ENCODE results near the gene ABHD14A. TPM values are rescaled to one million over a fixed set of nuclear protein-coding genes. Genes with fewer than 3 reads are reported as not detected.
A peak's percentile ranks its signal among the peaks of the same experiment; 100 is the strongest.

The ABHD14A gene
- total RNA-seq, 1 donor, result 18.8 TPM

DNA sequence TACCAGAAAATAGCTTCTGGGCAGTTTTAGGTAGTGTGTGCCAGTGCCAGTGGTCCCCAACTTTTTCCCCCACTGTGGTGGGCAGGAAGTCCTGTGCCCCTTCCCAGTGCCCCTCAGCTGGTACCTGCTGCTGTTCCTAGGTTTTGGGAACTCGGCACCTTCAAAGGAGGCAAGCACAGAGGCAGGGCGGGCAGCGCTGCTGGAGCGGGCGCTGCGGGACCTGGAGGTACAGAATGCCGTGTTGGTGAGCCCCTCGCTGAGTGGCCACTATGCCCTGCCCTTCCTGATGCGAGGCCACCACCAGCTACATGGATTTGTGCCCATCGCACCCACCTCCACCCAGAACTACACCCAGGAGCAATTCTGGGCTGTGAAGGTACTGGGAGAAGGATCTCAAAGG is 5.4 kb downstream of the ABHD14A start:
- Histone ChIP-seq H2AFZ (ENCODE audit: low read length) (no peak overlapping the region), H3K27me3 (ENCODE audit: insufficient read depth, low read length) (no peaks in the 10 kb centered on the region), H3K4me3 (ENCODE audit: insufficient read depth, low read length) (no peak overlapping the region), H3K79me2 (ENCODE audit: insufficient read depth, low read length) (peaks cover 24% of the 10 kb centered on the region), H3K36me3 (ENCODE audit: insufficient read depth, low read length) (no peaks in the 10 kb centered on the region), H3K4me2 (ENCODE audit: insufficient read depth, low read length) (no peak overlapping the region), H3K4me1 (ENCODE audit: insufficient read depth, low read length) (peaks cover 28% of the 10 kb centered on the region), H4K20me1 (ENCODE audit: insufficient read depth, low read length) (peaks cover 9% of the 10 kb centered on the region), H3K9me3 (ENCODE audit: low read depth, low read length) (no peaks in the 10 kb centered on the region), H3K27ac (ENCODE audit: low read depth, low read length) (no peak overlapping the region)
- DNase-seq (ENCODE audit: insufficient read length, low spot score, missing footprints), result no peak
- TF ChIP-seq, protein P1, sequence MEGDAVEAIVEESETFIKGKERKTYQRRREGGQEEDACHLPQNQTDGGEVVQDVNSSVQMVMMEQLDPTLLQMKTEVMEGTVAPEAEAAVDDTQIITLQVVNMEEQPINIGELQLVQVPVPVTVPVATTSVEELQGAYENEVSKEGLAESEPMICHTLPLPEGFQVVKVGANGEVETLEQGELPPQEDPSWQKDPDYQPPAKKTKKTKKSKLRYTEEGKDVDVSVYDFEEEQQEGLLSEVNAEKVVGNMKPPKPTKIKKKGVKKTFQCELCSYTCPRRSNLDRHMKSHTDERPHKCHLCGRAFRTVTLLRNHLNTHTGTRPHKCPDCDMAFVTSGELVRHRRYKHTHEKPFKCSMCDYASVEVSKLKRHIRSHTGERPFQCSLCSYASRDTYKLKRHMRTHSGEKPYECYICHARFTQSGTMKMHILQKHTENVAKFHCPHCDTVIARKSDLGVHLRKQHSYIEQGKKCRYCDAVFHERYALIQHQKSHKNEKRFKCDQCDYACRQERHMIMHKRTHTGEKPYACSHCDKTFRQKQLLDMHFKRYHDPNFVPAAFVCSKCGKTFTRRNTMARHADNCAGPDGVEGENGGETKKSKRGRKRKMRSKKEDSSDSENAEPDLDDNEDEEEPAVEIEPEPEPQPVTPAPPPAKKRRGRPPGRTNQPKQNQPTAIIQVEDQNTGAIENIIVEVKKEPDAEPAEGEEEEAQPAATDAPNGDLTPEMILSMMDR (IDR thresholded peaks at IDR 0.05; ENCODE audit: extremely low read depth, low read depth, low read length), result no peak

- peak overlapping the region; percentile 85 for H3K27ac ChIP-seq (ENCODE audit: low read depth, low read length)
- peak; percentile 93 for DNase-seq (ENCODE audit: insufficient read length, low spot score, missing footprints)
- H3K9me3 ChIP-seq (ENCODE audit: low read depth, low read length), result no peaks in the 10 kb centered on the region
- H3K27me3 ChIP-seq (ENCODE audit: insufficient read depth, low read length), result no peaks in the 10 kb centered on the region
- H3K36me3 ChIP-seq (ENCODE audit: insufficient read depth, low read length), result no peaks in the 10 kb centered on the region
- peaks cover 24% of the 10 kb centered on the region for H3K79me2 ChIP-seq (ENCODE audit: insufficient read depth, low read length)
- peaks cover 22% of the 10 kb centered on the region for H3K4me1 ChIP-seq (ENCODE audit: insufficient read depth, low read length)
- H4K20me1 ChIP-seq (ENCODE audit: insufficient read depth, low read length), result peaks cover 6% of the 10 kb centered on the region
- TF ChIP-seq, protein P1 (IDR thresholded peaks at IDR 0.05; ENCODE audit: extremely low read depth, low read depth, low read length), result peak; percentile 57
- H3K4me3 ChIP-seq (ENCODE audit: insufficient read depth, low read length), result peak overlapping the region; percentile 74
- H2AFZ ChIP-seq (ENCODE audit: low read length), result peak overlapping the region; percentile 95
- peak overlapping the region; percentile 99 for H3K4me2 ChIP-seq (ENCODE audit: insufficient read depth, low read length)
Observed at GRCh38 chr3:51982352-51982837, 7.5 kb downstream of the ABHD14A start.

- no peaks in the 10 kb centered on the region for H3K9me3 ChIP-seq (ENCODE audit: low read depth, low read length)
- peaks cover 24% of the 10 kb centered on the region for H3K79me2 ChIP-seq (ENCODE audit: insufficient read depth, low read length)
- H3K4me3 ChIP-seq (ENCODE audit: insufficient read depth, low read length), result peak within 1 kb of the TSS; percentile 74
- TF ChIP-seq, protein P1 (IDR thresholded peaks at IDR 0.05; ENCODE audit: extremely low read depth, low read depth, low read length), result no peak
- peak within 1 kb of the TSS; percentile 85 for H3K27ac ChIP-seq (ENCODE audit: low read depth, low read length)
- H3K4me2 ChIP-seq (ENCODE audit: insufficient read depth, low read length), result peak within 1 kb of the TSS; percentile 99
- H3K27me3 ChIP-seq (ENCODE audit: insufficient read depth, low read length), result no peaks in the 10 kb centered on the region
- H2AFZ ChIP-seq (ENCODE audit: low read length), result peak within 1 kb of the TSS; percentile 95
- H4K20me1 ChIP-seq (ENCODE audit: insufficient read depth, low read length), result peaks cover 6% of the 10 kb centered on the region
- H3K36me3 ChIP-seq (ENCODE audit: insufficient read depth, low read length), result no peaks in the 10 kb centered on the region
- DNase-seq (ENCODE audit: insufficient read length, low spot score, missing footprints), result peak; percentile 100
- peaks cover 22% of the 10 kb centered on the region for H3K4me1 ChIP-seq (ENCODE audit: insufficient read depth, low read length)
Observed at GRCh38 chr3:51982838-51983577, 8.1 kb downstream of the ABHD14A start, which contains the start of gene ACY1. ACY1 (plus strand) TSS chr3:51983535; CDS start chr3:51984065, 530 bp downstream.

DNA sequence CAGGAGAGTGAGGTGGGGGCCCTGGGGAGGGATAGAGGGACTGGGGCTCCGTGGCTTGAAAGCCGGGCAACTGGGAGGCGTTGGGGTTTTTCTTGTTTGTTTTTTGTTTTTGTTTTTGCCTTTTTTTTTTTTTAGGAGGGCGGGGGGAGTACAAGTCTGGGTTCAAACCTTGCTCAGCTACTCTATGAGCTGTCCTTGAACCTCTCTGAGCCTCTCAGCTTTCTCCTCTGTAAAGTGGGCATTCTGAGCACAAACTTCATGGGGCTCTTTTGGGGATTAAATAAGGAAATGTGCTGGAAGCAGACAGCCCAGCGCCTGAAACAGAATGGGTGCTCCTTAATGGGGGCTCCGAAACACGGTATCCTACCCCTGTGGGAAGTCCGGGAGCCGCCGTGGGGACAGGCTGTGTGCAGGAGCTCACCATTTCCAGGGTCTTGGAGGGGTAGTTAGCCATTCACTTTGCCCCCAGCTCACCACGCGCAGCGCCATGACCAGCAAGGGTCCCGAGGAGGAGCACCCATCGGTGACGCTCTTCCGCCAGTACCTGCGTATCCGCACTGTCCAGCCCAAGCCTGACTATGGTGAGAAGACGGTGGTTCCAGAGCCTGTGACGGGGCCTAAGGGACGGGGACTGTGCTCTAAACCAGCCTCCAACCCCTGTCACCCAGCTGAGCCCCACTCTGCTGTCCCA is 8.9 kb downstream of the ABHD14A start:
- peak overlapping the region; percentile 95 for H2AFZ ChIP-seq (ENCODE audit: low read length)
- H3K79me2 ChIP-seq (ENCODE audit: insufficient read depth, low read length), result peaks cover 24% of the 10 kb centered on the region
- H3K27ac ChIP-seq (ENCODE audit: low read depth, low read length), result peak overlapping the region; percentile 85
- H4K20me1 ChIP-seq (ENCODE audit: insufficient read depth, low read length), result peaks cover 6% of the 10 kb centered on the region
- peak overlapping the region; percentile 74 for H3K4me3 ChIP-seq (ENCODE audit: insufficient read depth, low read length)
- H3K9me3 ChIP-seq (ENCODE audit: low read depth, low read length), result no peaks in the 10 kb centered on the region
- no peaks in the 10 kb centered on the region for H3K27me3 ChIP-seq (ENCODE audit: insufficient read depth, low read length)
- TF ChIP-seq, protein P1 (IDR thresholded peaks at IDR 0.05; ENCODE audit: extremely low read depth, low read depth, low read length), result no peak
- H3K4me2 ChIP-seq (ENCODE audit: insufficient read depth, low read length), result peak overlapping the region; percentile 99
- no peaks in the 10 kb centered on the region for H3K36me3 ChIP-seq (ENCODE audit: insufficient read depth, low read length)
- peaks cover 22% of the 10 kb centered on the region for H3K4me1 ChIP-seq (ENCODE audit: insufficient read depth, low read length)
- DNase-seq (ENCODE audit: insufficient read length, low spot score, missing footprints), result no peak
